Measurements from ENCODE around the gene CIDEB.

Gene CIDEB

DNA sequence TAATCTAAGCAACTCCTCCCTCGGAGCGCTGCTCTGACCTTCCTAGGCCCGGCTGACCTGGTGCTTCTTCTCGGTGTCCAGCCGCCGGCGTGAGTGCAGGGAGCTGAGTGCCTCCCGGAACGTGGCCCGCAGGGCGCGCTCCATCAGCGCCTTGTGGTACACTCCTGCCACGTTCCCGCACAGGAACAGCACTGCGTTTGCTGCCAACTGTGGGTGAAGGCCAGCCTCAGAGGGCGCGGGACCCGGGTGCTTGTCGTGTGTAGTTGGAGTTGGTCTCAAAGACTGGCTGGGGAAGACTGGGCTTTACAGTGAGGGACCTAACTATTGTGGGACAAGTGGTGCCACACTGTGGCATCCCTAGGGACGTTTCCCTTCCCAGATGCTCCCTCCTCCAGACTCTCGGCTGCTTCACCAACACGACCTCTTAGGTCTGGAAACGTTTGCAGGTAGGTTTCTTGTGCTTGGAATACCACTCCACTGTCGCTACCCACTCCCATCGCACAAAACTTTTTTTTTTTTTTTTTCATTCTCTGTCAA is 24.0 kb upstream of the CIDEB start:
- no peak for DNase-seq

DNA sequence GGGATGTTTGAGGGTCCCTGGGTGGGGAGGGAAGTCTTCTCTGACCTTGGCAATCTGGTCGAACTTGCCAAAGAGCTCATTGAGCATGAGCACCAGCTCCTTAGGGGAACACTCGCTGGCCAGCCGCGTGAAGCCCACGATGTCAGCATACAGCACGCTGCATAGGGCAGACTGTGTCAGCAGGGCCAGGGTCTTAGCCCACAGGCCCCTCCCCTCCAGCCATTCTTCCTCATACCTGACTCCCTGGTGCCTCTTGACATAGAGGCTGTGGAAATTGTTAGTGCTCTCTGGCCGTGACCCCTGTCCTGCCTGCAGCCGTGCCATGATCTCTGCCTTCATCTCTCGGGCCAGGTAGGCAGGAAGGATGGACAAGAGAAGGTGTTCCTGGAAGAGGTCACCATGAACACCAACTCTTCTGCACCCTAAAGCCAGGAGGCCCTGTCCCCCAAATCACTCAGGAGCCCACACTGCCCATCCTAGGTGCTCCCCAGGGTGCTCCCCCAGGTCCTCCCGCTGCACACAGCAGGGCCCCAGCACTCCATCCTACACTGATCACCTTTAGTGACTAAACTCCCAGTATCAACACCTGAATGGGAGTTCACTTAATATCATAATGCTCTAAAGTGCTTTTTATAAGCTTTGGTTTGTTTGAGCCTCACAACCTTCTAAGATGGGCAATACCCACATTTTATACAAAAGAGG is 23.3 kb upstream of the CIDEB start:
- no peak for DNase-seq

DNA sequence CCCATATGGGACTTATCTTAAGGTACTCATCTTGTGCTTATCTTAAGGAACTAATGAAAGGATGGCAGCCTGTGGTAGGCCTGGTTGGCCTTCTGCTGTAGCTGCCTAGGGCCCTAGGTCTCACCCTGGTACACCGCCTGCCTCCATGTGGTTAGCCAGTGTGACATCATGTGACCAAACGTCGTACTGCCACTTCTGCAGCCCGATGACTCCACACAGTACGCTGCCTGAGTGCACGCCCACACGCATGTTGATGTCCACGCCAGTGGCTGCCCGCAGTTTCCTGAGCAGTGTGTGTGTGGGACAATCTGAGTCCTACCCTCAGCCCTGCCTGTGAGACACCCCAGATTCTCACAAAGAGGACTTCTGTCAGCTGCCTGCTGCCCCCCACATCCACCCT is 22.0 kb upstream of the CIDEB start:
- DNase-seq: no peak

DNA sequence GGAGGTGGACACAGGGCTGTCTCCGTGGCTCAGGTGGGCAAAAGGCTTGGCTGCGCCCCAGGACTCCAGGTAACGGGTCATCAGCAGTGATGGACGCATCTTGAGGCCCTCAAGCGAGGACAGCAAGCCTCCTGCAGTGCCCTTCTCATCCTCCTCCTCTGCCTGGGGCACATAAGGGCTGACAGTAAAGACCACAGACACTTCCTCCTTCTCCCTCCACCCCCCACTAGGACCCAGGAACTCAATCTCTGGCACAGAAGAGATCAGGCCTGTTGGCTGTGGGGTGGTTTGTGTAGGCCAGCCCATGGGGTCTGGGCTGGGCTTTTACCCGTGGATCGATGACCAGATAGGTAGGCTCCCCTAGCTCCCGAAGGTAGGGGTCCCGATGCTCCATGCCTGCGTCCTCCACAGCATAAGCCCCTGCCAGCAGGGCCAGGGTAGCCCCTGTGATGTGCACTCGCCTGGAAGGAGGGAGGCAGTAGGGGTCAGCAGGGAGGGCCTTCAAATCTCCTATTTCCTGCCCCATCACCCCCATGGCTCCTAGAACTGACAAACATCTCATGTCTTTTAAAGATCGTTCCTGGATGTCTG is 21.4 kb upstream of the CIDEB start:
- DNase-seq: no peak

DNA sequence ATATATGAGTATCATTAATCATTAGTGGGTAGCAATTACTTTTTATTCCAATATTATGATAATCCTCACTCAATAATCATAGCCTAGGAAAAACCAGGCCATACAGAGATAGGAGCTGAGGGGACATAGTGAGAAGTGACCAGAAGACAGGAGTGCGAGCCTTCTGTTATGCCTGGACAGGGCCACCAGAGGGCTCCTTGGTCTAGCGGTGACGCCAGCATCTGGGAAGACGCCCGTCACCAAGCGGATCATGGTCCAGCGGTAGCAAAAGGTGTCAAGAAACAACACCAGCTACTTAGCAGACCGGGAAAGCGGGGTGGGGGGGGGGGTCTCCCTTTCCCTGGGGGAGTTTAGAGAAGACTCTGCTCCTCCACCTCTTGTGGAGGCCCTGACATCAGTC is 20.1 kb upstream of the CIDEB start:
- DNase-seq: peak; percentile 33

DNA sequence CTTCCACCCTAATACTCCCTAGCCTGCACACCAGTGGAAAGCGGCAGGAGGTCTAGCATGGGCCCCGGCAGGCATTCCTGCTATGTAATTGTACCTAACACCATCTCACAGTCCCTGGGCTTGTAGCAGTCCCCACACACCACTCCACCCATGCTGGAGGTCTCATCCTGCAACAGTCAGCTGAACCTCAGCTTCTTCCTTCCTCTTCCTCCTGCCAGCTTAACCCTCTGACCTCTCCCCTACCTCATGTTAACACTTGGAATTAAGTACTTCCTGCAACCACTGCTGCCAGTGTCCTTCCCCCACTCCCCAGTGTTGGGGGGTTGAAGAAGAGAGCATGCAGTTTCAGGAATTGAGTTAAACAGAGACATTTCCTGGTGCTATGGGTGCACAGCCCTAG is 19.5 kb upstream of the CIDEB start:
- no peak for DNase-seq

DNA sequence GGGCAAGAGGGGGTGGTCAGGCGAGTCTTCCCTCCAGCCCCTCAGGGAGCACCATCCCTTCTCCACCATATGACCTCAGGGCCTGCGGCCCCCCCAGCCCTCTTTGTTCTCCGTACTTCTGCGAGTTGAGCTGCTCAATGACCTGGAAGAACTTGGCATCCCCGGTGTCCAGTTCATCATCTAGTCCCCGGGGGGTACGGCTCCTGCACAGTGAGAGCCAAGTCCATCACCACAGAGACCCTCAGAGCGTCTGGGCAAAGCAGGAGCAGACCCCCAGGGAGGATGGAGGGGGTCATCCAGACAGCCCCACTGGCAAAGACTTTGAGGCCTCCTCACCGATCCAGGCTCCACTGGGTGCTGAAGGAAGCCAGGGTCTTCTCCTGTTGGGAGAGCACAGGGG is 18.2 kb upstream of the CIDEB start:
- DNase-seq: no peak

DNA sequence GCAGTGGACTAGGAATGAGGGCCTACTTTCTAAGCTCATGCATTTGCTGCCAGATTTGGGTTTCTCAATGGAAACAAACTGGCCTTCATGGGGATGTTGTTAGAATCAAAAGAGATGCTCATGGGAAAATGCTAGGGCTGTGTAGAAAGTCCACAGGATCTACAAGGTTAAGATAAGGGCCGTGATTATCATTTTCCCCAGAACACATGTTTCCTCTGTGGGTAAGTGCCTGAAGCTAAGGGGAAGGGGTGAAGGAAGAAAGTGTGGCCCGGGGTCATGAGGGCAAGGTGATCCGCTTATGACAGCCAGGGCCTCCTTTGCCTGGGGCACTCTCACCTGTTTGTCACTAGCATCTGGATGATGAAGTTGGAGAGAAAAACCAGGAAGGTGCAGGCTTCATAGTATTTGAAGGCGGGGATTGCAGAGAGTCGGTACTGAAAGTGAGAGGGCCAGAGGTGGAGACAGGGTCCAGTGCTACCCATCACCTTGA is 17.3 kb upstream of the CIDEB start:
- DNase-seq: no peak

DNA sequence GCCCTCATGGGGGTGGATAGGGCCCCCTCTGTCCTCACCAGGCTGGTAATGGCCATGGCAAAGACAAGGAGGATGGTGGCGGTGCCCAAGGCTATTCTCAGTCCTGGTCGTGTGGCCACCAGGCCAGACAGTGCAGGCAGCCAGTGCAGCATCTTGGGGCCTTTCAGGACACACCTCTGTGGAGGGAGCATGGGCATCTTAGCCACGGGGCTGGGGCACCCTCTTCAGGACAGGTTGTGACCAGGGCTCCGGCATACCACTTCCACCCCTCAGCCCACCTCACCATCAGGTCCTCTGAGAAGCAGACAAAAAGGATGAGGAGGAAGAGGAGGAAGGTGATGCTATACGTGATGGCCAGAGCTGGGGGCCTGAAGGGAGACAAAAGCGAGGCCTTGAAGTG is 16.2 kb upstream of the CIDEB start:
- DNase-seq: no peak

DNA sequence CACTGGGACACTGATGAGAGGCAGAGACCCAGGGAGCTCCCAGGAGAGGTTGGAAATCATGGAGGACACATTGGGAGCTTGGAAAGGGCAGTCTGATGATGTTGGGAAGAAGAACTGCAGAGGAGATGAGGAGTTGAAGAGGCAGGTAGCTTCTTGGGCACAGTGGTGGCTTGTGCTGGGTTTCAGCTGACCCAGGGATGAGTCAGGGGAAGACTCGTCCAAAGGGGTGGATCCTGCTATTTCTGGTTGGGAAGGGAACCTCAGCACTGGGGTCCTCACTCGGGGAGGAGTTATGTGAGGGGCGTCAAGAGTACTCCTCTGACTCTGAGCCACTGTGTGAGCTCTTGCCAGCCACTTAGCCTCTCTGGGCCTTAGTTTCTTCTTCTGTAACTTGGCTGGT is 15.6 kb upstream of the CIDEB start:
- DNase-seq: no peak

DNA sequence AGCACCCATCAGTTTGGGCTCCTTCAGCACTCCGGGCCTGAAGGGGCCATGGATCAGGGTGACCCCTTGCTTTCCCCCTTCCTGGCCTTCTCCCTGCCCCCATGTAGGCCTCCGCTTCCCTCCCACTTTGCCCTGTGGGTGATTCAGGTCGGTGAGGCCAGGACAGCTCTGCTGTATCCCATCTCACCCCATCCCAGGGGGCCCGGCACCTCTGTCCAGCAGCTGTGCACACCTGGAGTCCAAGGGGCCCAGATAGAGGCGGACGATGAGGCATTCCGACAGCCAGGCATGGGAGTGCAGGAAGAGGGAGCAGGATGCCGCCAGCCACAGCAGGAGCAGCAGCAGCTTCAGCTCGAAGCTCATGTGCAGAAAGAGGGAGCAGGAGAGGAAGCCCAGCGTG is 14.9 kb upstream of the CIDEB start:
- no peak for DNase-seq

DNA sequence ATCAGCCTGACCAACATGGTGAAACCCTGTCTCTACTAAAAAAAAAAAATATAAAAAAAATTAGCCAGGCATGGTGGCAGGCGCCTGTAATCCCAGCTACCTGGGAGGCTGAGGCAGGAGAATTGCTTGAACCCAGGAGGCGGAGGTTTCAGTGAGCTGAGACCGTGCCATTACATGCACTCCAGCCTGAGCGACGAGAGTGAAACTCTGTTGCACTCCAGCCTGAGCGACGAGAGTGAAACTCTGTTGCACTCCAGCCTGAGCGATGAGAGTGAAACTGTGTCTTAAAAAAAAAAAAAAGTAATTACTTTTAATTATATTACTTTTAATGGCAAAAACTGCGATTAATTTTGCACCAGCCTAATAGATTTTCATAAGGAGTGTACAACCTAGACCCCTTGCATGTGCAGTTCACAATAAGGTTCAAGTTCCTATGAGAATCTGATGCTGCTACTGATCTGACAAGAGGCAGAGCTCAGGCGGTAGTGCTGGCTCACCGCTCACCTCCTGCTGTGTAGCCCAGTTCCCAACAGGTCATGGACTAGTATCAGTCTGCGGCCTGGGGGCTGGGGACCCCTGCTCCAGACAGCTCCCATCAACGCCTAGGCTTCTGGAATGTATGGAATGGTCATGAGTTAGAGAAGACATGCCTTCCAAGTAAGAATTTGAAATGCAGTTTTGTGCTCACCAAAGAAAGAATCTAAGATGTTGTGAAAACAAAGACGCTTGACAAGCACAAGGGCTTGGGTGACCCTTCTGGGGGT is 13.6 kb upstream of the CIDEB start:
- no peak for DNase-seq

DNA sequence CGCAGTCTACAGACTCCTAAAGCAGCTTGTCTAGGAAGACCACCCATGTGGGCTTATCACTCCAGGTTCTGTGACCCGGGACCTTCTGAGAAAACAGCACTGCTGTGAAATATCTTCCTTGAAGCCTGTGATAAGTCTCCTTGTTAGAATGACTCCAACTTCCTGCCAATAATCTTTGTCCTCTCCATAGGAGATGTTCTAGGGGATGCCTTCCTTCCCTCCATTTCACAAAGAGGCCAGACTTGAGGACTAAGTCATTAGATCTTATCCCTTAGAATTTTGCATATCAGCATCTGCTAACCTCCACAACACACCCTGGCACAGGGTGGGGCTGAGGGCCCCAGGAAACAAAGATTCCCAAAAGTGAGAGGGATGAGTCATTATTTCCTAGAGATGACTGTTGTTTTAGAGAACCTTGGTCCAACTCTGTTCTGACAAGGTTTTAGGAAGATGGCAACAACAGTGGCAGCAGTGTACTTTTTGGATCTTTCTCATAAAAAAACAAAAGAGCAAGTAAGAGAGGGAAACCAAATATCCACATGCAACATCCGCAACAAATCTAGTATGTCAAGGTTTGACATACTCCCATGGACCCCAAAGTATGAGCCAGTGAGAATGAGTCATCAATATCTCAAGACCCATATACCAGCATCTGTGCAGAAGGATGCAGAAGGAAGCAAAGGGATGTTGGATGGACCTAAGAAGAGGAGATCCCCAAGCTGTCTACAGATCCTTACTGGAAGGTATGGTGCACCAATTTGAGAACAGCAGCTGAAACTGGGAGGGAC is 9.6 kb upstream of the CIDEB start:
- DNase-seq: no peak

DNA sequence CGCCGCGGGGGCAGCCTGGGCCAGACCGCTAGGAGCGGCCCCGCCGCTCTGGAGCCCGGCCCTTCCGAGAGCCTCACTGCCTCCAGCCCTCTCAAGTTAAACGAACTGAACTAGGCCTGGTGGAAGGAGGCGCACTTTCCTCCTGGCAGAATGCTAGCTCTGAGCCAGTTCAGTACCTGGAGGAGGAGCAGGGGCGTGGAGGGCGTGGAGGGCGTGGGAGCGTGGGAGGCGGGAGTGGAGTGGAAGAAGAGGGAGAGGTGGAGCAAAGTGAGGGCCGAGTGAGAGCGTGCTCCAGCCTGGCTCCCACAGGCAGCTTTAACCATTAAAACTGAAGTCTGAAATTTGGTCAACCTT is 8.8 kb upstream of the CIDEB start:
- no peak for DNase-seq

DNA sequence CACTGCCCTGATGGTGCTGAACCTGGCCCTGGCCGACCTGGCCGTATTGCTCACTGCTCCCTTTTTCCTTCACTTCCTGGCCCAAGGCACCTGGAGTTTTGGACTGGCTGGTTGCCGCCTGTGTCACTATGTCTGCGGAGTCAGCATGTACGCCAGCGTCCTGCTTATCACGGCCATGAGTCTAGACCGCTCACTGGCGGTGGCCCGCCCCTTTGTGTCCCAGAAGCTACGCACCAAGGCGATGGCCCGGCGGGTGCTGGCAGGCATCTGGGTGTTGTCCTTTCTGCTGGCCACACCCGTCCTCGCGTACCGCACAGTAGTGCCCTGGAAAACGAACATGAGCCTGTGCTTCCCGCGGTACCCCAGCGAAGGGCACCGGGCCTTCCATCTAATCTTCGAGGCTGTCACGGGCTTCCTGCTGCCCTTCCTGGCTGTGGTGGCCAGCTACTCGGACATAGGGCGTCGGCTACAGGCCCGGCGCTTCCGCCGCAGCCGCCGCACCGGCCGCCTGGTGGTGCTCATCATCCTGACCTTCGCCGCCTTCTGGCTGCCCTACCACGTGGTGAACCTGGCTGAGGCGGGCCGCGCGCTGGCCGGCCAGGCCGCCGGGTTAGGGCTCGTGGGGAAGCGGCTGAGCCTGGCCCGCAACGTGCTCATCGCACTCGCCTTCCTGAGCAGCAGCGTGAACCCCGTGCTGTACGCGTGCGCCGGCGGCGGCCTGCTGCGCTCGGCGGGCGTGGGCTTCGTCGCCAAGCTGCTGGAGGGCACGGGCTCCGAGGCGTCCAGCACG is 8.2 kb upstream of the CIDEB start:
- DNase-seq: peak; percentile 60

DNA sequence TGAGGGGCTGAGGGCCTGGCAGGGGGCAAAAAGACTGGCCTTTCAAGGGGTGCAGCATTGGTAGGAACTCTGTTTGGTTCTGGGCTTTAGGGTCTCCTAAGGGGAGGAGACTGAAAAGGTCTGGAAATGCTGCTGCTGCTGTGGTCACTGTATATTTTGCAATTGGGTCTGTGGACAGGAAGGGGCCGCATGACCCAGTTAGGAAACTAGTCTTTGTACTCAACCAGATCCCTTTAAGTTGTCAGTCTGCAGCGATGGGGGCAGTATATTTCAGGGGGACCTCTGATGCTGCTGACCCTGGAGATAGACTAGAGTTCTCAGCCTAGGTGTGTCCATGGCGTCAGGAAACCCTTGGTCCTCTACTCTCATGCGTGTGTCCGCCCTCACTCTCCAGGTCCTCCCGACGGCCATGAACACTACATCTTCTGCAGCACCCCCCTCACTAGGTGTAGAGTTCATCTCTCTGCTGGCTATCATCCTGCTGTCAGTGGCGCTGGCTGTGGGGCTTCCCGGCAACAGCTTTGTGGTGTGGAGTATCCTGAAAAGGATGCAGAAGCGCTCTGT is 7.5 kb upstream of the CIDEB start:
- no peak for DNase-seq

DNA sequence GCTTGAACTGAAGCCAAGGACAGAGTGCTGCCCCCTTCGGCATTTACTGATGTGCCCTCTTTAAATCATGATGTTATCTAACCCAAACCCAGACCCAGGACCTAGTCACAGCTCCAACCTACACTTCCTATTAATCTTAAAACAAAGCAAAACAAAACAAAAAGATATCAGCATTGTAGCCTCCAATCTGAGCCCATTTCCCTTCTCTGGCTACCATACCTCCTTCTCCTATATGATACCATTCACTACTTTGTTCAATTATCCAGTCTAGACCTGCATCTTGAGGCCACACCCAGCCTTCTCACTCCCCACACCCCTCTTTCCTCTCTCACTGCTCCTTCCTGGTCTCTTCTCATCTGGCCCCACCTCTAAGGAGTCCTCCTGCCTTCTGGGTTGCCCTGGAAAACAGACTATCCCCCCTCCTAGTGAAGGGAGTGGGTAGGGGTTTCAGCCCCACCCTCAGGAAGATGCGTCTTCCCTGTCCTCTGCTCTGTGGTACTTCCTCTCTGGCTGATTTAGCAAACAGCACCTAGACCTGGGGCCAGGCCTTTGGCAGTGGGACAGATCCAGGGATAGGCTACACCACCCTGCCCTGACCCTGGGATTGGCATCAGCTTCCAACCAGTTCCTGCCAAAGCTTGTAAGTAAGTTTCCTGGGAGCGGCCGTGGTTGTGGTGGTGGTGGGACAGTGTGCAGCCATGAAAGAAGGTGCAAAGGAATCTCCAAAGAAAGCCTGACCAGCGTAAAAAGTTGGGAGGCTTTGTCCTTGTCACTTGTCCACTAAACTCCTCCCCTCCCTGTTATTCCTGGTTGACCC is 6.8 kb upstream of the CIDEB start:
- DNase-seq: no peak

DNA sequence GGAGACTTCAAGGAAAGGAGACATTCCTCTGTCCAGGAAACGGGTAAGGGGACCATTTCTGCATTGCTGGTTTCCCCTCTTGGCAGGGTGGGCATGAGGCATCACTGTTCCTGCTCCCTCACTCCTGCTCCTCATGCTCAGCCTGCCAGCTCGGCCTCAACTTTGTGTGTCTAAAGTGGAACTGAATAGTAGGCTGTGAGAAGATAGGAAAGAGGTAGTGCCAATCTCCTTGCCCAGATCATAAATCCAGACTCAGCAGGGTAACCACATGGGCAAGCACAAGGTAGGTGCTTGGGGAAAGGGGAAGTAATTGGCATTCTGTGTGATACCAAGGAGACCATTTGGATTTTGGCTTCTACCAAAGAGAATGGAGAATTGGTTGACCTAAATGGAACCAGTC is 6.1 kb upstream of the CIDEB start:
- no peak for DNase-seq

DNA sequence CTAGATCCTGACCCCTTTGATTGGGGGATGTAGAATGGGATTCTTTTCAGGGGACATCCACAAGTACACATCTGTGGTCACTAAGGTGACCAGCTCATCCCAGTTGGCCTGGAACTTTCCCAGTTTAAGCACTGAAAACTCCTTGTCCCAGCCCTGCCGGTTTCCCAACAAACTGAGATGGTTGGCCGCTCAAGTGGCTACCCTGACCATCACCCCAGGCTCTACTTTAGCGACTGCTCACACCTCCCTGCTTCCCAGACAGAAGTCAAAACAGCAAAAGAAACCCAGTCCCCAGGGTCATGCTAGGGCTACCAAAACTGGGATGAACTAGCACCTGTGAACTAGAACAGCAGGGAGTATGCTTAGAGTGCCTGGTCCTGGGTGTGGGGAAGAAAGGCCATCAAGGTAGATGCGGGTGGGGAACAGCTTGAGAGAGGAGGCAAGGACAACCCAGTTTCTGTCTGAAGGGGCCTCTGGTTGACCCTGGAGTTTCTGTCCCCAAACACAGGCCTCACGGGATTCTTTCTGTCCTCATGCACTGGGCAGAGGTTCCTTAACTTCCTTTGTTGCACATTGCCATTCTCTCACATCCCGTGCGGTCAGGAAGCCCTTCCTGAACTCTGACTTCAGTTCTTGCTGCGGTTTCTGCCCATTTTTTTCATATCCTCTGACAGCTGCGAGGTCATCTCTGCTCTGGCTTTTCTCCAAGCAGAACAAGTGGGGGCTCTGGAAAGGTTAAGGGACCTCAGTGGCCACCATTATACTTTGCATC is 5.1 kb upstream of the CIDEB start:
- DNase-seq: no peak
